IPS-18a (cell line): Measurements from ENCODE around the gene TTBK2.
"Not testable (repeated sequence)": the region's sequence is repeated elsewhere in the genome, so short reads cannot be mapped to it uniquely, and the experiment has no call there.

Source experiments
- H3K27ac ChIP-seq: one replicate; pipeline ENCODE4 v1.5.1; 2013; ENCODE audit warnings: low read length
- H3K27me3 ChIP-seq: one replicate; pipeline ENCODE4 v1.6.1; 2013; ENCODE audit warnings: mild to moderate bottlenecking, low read length; ENCODE audit not compliant: control insufficient read depth, insufficient read depth
- H3K36me3 ChIP-seq: one replicate; pipeline ENCODE4 v1.6.1; 2013; ENCODE audit warnings: low read depth, low read length; ENCODE audit not compliant: control insufficient read depth
- H3K4me1 ChIP-seq: one replicate; pipeline ENCODE4 v1.6.1; 2013; ENCODE audit warnings: low read depth, low read length; ENCODE audit not compliant: control insufficient read depth
- H3K4me3 ChIP-seq: one replicate; pipeline ENCODE4 v1.5.1; 2013; ENCODE audit warnings: low read length
- H3K9ac ChIP-seq: one replicate; pipeline ENCODE4 v1.6.1; 2013; ENCODE audit warnings: mild to moderate bottlenecking, low read length, moderate library complexity
- H3K9me3 ChIP-seq: one replicate; pipeline ENCODE4 v1.6.1; 2013; ENCODE audit warnings: low read depth, low read length; ENCODE audit not compliant: control insufficient read depth

TTBK2 gene

DNA sequence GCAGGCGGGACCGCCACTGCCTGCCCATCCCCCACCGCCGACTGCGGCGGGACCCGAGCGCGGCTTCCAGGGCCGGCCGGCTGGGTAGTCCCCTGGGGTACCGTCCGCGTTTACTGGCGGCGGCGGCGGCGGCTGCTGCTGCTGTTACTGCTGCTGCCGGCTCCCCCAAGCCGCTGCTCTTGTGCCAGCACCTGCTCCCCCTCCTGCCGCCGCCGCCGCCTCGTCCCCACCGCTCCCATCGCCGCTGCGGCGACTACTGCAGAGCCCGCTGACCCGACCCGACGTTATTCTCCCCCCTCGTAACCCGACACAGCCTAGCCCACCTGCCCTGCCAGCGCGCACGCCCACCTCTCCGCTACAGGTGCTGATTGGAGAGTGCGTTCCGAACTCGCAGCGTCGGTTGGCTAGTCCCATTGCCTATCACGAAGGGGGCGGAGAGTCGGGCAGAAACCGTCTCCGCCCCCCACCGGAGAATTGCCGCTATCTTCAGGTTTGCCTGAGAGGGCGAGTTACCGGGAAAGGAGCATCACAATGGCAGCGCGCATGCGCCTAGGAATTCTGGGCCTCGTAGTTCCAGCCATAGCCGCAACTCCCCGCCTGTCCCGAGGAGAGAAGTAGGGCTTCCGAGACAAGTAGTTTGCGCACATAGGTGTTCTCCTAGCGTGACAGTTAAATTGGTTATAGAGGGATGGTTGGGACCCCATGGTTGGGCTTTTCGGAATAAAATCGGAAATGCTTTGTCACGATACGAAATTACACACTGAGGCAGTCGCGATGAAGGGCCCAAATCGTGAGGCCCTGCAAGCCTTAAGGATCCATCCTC, at the start of gene TTBK2:
TTBK2 (minus strand) TSS at position 260 of the 823 bp plus-strand sequence. CDS start 42,161 bp downstream, outside the sequence.
- Histone ChIP-seq H3K9me3 (no peaks in the 10 kb centered on the region), H3K4me3 (peak within 1 kb of the TSS; percentile 99), H3K4me1 (peaks cover 16% of the 10 kb centered on the region), H3K27ac (no peak within 1 kb of the TSS), H3K9ac (peak within 1 kb of the TSS; percentile 58), H3K36me3 (no peaks in the 10 kb centered on the region), H3K27me3 (peaks cover 19% of the 10 kb centered on the region)

- no peaks in the 10 kb centered on the region for H3K9me3 ChIP-seq
- no peak overlapping the region for H3K9ac ChIP-seq
- H3K27me3 ChIP-seq = no peaks in the 10 kb centered on the region
- H3K4me1 ChIP-seq = no peaks in the 10 kb centered on the region
- H3K4me3 ChIP-seq = no peak overlapping the region
- peaks cover 16% of the 10 kb centered on the region for H3K36me3 ChIP-seq
- H3K27ac ChIP-seq = no peak overlapping the region
Measured at GRCh38 chr15:42964476-42964875, 43.9 kb upstream of the TTBK2 start.

- Histone ChIP-seq H3K27ac (no peak overlapping the region), H3K27me3 (no peaks in the 10 kb centered on the region), H3K4me1 (no peaks in the 10 kb centered on the region), H3K9ac (no peak overlapping the region), H3K36me3 (peaks cover 17% of the 10 kb centered on the region), H3K9me3 (no peaks in the 10 kb centered on the region), H3K4me3 (no peak overlapping the region)
Measured at GRCh38 chr15:42955518-42955917, 34.9 kb upstream of the TTBK2 start.

DNA sequence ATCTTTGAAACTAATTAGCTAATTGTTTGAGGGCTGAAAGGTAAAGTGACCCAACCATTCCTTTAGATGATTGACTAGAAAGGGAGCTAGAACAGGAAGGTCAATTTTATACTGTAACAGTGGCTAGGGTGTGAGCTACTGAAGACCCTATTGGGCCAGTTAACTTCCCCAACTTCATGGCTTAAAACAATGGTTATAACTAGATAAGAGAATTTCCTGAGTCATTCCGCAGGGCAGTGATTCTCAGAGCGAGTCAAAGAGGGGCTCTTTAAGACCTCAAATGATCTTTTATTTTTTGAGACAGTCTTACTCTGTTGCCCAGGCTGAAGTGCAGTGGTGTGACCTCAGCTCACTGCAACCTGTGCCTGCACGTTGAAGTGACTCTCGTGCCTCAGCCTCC, 33.7 kb upstream of the TTBK2 start:
- H3K4me3 ChIP-seq = no peak overlapping the region
- peaks cover 17% of the 10 kb centered on the region for H3K36me3 ChIP-seq
- H3K27ac ChIP-seq = no peak overlapping the region
- no peaks in the 10 kb centered on the region for H3K27me3 ChIP-seq
- H3K4me1 ChIP-seq = no peaks in the 10 kb centered on the region
- no peaks in the 10 kb centered on the region for H3K9me3 ChIP-seq
- H3K9ac ChIP-seq = no peak overlapping the region

GRCh38 chr15:42948898-42949297, 28.3 kb upstream of the TTBK2 start:
- H3K27me3 ChIP-seq, H3K9ac ChIP-seq, H3K4me1 ChIP-seq, H3K9me3 ChIP-seq, H3K4me3 ChIP-seq, H3K27ac ChIP-seq: not testable (repeated sequence)
- peaks cover 33% of the 10 kb centered on the region for H3K36me3 ChIP-seq

GRCh38 chr15:42940527-42940926, 19.9 kb upstream of the TTBK2 start:
- Histone ChIP-seq H3K27me3 (no peaks in the 10 kb centered on the region), H3K36me3 (peaks cover 15% of the 10 kb centered on the region), H3K27ac (no peak overlapping the region), H3K4me1 (no peaks in the 10 kb centered on the region), H3K9me3 (no peaks in the 10 kb centered on the region), H3K9ac (no peak overlapping the region), H3K4me3 (no peak overlapping the region)

DNA sequence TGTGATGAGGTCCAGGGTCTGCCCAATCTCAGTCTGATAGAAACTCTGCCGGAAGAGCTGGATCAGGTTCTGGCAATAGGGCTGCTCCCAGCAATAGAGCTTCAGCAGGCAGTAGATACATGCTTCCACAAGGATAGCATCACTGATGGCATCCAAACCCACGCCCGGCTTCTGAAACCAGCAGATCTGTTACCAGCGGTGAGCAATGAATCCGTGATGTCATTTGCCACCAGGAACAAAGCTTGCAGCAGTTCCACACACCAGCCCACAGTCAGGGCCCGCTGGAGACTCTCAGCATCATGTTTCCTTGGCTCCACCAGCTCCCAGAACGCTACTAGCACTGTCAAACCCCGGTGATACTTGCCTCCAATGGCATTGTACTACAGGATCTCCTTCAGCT, 19.3 kb upstream of the TTBK2 start:
- Histone ChIP-seq H3K36me3 (peaks cover 10% of the 10 kb centered on the region), H3K27ac (no peak overlapping the region), H3K4me3 (no peak overlapping the region), H3K9me3 (no peaks in the 10 kb centered on the region), H3K9ac (no peak overlapping the region), H3K27me3 (no peaks in the 10 kb centered on the region), H3K4me1 (no peaks in the 10 kb centered on the region)

GRCh38 chr15:42937143-42937542, 16.6 kb upstream of the TTBK2 start:
- Histone ChIP-seq H3K36me3 (no peaks in the 10 kb centered on the region), H3K27ac (no peak overlapping the region), H3K27me3 (no peaks in the 10 kb centered on the region), H3K4me1 (no peaks in the 10 kb centered on the region), H3K9me3 (no peaks in the 10 kb centered on the region), H3K9ac (no peak overlapping the region), H3K4me3 (no peak overlapping the region)

DNA sequence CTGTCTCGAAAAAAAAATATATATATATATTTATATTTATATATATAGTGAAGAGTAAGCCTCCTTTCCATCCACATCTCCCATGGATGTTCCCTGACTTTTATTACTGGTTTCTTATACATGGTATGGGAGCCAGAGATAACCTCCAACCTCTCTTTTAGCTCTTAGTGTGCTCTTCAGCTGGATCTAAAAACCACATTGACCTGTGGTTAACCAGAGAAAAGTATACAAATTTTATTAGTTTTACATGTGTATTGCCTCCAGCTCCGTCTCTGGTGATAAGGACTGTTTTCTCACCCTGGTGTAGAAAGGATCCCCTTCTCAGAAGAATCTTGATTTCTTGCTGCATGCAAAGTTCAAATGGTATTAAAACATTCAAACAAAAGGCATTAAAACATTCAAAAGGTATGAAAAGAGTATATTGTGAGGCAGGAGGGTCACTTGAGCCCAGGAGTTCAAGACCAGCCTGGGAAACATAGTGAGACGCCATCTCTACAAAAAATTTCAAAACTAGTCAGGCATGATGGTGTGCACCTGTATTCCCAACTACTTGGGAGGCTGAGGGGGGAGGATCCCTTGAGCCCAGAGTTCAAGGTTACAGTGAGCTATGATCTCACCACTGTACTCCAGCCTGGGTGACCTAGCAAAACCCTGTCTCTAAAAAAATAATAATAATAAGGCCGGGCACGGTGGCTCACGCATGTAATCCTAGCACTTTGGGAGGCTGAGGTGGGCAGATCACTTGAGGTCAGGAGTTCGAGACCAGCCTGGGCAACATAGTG, 13.5 kb upstream of the TTBK2 start:
- no peaks in the 10 kb centered on the region for H3K9me3 ChIP-seq
- H3K4me1 ChIP-seq = no peaks in the 10 kb centered on the region
- no peaks in the 10 kb centered on the region for H3K27me3 ChIP-seq
- no peak overlapping the region for H3K4me3 ChIP-seq
- no peaks in the 10 kb centered on the region for H3K36me3 ChIP-seq
- H3K9ac ChIP-seq = no peak overlapping the region
- no peak overlapping the region for H3K27ac ChIP-seq

GRCh38 chr15:42932833-42933515, 12.4 kb upstream of the TTBK2 start:
- Histone ChIP-seq H3K4me3 (no peak overlapping the region), H3K36me3 (no peaks in the 10 kb centered on the region), H3K9me3 (no peaks in the 10 kb centered on the region), H3K9ac (no peak overlapping the region), H3K4me1 (no peaks in the 10 kb centered on the region), H3K27me3 (no peaks in the 10 kb centered on the region), H3K27ac (no peak overlapping the region)

GRCh38 chr15:42931702-42932486, 11.3 kb upstream of the TTBK2 start:
- no peak overlapping the region for H3K4me3 ChIP-seq

More at GRCh38 chr15:42931702-42932486, 11.3 kb upstream of the TTBK2 start:
- H3K36me3 ChIP-seq = no peaks in the 10 kb centered on the region
- H3K4me1 ChIP-seq = no peaks in the 10 kb centered on the region
- H3K27me3 ChIP-seq = no peaks in the 10 kb centered on the region
- no peaks in the 10 kb centered on the region for H3K9me3 ChIP-seq
- H3K27ac ChIP-seq = no peak overlapping the region
- no peak overlapping the region for H3K9ac ChIP-seq
